ENCODE data around the gene FGF4.
A peak's percentile ranks its signal among the peaks of the same experiment; 100 is the strongest.

The FGF4 gene

DNA sequence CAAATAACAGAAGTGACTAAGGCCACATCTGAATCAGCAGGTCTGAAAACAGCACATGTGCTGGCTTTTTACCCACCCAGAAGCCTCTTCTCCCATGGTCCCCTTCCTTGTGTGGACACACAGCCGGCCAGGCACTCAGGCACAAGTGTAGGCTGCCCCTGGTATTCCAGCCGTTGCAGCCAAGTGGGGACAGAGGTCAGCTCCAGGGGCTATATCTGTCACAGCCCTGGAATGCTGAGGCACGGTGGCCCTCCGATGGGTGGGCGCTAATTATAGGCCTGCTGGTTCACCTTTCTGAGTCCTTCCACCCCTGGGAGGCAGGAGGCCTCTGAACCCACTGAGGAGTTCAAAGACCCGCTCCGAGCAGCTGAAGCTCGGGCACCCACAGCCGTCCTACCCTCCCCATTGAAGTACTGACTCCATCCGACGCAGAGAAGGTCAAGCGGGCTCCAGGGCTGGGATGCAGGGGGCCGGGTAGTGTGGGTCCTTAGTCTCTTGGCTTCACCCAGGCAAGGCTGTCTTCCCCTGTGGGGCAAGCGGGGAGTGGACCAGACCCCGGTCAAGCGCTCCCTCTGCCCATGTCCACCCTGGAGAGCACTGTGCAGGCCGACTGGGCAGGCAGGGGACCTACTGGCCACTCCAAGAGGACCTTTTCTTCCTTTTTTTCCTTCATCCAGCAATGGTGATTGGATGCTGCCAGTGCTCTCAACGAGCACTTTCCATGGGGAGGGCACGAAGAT, 29.8 kb upstream of the FGF4 start:
- no peak for DNase-seq

DNA sequence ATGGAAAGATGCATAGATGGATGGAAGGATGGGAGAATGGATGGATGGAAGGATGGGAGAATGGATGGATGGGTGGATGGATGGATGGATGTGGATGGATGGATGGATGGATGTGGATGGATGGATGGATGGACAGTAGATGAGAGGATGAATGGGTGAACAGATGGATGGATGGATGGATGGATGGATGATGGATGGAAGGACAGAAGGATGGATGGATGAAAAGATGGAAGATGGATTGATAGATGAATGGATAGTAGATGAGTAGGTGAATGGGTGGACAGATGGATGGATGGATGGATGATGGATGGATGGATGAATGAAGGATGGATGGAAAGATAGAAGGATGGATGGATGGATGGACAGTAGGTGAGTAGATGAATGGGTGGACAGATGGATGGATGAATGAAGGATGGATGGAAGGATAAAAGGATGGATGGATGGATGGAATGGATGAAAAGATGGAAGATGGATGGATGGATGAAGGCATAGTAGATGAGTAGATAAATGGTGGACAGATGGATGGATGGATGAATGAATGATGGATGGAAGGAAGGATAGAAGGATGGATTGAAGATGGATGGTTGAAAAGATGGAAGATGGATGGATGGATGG, 28.6 kb upstream of the FGF4 start:
- DNase-seq, result no peak

DNA sequence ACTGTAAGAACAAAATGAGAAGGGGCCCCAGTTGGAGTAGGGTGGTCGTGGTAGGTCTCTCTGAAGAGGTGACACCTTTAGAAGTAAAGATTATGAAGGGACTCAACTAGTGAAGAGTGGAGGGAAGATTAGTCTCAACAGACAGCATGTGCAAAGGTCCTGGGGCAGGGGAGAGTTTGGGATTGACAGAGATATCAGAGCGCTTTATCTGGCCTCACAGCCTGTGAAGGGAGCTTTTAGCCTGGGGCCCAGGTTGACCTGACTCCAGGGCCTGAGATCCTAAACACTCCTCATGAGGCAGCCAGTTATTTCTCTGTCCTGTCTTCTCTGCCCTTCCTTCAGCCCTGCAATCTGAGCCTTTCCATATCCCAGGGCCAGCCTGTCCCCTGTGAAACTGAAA, 27.9 kb upstream of the FGF4 start:
- DNase-seq, result no peak

DNA sequence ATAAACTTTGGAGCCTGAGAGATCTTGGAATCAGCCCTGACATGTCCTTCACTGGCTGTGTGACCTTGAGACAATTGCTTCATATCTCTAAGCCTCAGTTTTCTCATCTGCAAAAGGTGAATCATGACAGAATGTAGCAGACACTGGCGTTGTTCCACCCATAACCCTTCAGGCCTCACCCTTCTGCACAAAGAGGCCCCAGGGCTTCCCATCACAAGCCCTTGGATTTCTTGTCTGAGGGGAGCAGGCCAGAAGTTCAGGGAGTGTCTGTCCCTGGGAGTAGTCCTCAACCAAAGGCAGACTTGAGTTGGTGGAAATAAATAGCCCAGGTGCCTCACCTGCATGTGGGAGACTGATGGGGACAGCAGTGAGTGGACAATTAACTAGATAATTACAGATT, 27.4 kb upstream of the FGF4 start:
- no peak for DNase-seq

DNA sequence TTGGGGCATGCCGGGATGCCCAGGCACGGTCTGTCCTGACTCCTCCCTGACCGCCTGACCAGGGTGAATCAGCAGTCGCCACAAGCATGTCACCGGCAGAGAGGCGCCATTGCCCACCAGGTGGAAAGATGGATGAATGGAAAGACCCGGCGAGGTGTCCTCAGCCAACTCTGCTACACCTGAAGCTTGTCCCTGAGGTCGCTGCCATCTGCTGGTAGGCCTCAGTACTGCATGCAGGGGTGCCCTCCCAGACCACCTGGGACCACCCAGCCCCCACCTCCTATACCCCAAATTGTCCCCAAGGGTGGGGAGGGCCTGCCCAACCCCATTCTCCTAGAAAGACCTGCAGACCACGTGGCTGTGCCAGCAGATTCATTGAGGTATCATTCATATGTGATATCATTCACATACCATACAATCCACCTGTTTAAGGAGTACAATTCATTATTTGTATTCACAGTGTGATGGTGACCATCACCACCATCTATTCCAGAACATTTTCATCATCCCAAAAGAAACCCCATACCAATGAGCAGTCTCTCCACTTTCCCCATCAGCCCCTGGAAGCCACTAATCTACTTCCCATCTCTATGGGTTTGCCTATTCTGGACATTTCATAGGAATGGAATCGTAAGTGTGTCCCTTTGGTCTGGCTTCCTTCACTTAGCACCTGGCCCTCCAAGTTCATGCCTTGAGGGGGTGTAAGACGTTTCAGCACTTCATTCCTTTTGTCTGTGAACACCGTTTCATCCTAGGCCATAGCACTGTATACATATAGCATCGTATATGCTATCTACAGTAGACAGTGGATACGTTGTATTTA, 26.6 kb upstream of the FGF4 start:
- DNase-seq, result peak; percentile 46

DNA sequence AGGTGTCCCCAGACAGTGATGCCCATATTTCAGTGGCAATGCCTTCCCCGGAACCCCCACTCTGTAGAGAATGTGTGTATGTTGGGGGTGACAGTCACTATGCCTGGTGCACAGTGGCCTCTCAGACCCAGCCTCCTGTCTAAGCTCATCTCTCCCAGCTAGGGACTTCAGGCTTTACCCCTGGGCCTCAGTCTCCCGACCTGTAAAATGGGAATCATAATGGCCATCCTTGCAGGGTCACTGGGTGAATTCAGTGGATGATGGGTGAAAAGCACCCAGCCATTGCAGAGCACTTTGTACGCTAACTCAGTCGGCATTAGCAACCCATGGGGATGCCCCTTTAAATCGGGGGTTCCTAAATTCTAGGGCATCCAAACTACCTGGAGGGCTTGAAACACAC, 25.1 kb upstream of the FGF4 start:
- DNase-seq, result no peak

DNA sequence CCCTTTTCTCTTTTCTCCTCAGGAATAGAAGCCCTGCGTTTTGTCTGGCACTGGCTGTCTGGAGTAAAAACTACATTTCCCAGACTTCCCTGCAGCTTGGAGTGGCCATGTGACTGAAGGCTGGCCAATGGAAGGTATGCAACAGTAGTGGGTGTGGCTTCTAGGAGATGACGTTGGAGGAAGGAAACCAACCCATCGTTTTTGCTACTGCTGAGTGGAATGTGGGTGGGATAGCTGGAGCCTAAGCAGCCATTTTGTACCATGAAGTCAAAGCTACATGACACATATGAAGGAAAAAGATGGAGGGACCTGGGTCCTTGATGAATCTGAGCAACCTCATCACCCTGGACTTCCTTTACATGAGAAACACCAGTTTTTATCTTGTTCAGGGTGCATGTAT, 24.4 kb upstream of the FGF4 start:
- DNase-seq, result no peak

DNA sequence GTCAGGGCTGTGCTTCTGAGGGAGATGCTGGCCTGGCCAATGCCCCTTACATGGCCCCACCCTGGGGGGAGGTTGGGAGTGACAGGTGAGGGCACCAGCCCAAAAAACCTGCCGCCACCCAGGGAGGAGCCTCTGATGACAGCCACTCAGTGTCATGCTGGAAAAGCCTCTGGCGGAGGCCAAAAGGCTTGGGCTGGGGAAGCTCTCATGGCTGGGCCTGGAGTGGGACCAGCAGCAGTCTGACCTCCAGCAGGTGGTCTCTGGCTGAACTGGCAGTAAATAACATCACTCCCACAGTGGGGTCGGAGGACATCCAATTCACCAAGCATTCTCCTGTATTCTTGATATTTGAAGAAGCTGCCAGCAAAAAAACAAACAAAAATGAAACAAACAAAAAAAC, 24.0 kb upstream of the FGF4 start:
- no peak for DNase-seq

DNA sequence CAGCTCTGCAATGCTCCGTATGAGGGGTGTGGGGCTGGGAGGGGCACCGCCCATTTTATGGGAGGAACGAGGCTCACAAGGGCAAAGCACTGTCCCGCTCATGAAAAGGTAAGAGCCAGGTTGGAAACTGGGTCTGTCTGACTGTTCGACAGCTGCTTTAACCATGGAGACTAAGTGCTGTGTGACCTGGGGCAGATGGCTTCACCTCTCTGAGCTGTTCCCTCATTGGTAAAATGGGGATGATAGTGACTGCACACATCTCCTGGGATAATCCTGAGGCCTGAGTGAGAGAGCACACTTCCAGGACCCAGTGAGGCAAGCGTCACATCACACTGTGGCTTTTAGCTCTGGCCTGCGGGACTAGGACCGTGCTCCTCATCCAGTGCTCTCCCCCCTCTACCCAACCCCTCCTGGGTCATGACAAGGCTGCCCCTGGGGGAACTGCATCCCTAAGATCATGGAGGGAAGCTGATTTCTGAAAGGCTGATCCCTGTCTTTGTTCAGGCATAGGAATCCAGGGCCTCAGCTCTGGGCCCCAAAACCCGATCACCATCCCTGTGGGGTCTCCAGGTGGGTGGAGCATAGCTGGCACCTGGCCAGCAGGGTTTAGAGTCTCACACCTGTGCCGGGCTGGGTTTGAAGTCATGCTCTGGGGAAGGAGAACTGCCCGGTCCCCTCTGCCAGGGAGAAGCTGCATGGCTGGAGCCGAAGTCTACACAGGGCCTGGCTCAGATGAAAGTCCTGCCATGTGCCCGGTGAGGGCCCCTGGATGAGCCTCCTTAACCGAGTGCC, 22.8 kb upstream of the FGF4 start:
- no peak for DNase-seq

DNA sequence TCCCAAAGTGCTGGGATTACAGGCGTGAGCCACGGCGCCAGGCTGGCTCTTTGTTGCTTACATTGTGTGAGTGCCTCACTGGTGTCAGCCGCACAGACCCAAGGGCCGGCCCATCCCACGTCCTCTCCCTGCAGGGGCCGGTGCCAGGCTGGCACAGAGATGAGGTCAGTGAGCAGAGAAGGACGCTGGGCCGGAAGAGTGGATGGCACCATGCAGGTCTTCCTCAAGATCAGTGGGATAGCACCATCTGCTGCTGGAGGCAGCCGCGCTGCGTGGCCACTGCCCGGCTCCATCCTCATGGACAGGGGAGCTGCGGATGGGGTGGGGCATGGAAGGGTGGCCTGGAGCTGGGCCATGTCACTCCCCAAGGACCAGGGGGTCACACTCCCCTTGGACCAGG, 22.0 kb upstream of the FGF4 start:
- DNase-seq, result no peak

DNA sequence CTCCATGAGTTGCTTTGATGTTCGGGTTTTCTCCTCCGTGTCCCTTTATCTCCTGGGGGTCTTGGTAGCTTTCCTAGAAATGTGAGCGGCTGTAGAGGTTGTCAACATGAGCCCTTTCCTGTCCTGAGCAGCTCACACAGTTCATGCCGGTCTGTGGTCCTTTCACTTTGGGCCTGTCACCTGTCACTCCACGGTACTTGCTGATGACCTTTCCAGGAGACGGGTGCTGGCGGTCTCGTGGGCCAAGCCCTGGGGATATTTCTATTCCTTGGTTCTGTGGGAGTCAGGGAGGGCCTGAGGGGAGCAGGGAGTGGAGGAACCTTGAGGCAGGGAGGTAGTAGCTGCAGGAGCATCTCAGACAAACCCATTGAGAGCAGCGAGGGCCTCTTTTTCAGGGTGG, 20.9 kb upstream of the FGF4 start:
- no peak for DNase-seq

DNA sequence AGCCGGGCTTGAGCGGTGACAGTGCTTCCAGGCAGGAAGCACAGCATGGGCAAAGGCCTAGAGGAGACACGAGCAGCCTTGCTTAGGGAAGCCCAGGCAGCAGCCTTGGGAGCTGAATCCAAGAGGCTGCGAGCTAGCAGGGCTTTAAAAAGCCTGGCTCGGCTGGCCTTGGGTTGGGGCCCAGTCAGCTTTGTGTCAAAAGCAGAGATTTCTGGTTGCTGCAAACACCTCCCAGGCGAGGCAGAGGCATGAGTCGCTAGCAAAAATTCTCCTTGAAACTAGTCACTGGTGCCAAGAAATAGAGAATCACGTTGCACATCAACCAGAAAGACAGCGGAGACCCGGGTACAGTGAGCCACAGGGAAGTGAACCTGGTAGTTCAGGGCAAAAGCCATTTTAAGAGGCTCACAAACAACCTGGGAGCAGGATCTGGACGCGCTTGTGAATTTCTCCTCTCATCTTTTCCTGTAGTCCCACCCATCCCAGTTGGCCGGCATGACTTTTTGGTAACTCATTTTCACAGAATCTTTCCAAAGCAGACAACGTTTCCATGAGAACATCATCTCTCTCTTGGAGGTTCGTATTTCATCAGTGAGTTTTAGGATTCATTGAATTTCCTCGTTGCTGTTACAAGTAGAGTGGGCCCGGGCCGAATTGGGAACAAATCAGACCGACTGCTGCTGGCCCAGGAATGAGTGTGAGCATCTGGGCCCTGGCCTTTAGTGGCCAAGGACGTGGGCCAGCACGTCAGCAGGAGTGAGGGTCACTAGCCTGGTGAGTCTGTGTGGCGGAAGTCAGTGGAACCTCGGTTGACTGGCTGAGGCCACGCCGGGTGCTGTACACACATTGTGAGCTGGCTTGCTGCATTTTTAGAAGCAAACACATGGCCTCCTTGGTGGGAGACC, 16.4 kb upstream of the FGF4 start:
- no peak for DNase-seq

DNA sequence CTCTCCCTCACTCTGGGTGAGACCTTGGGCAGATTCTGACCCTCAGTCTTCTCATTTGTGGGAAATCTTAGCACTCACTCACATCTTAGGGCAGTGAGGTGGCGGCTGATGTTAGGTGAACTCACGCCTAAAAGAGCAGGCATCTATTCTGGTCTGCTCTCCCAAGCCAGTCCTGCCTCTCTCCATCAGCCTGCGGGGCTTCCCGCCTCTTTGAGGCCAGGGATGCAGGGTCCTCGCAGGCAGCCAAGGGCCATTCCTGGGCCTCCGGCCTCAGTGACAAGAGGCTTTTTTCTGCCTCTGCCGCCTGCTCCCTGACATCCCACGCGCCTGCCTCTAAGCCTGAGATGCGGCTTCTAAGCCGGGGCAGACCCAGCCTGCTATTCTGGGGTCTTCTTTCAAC, 13.8 kb upstream of the FGF4 start:
- DNase-seq, result no peak

DNA sequence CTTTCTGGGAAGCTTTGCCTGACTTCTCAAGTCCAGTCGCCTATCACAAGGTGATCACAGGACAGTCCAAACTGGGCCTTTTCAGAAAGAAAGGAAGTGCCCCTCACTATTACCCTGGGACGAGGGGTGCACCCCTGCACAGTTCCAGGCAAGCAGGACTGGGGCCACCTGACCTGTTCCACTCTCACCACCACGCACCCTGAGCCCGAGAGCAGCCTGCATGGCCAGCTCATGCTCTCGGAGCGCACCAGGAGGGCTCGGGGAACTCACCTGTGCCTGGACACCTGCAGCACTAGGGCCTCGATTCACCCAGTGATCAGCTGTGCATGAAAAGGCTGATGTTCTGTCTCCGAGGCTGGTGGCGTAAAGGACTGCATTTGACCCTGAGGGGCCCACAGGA, 12.8 kb upstream of the FGF4 start:
- no peak for DNase-seq

DNA sequence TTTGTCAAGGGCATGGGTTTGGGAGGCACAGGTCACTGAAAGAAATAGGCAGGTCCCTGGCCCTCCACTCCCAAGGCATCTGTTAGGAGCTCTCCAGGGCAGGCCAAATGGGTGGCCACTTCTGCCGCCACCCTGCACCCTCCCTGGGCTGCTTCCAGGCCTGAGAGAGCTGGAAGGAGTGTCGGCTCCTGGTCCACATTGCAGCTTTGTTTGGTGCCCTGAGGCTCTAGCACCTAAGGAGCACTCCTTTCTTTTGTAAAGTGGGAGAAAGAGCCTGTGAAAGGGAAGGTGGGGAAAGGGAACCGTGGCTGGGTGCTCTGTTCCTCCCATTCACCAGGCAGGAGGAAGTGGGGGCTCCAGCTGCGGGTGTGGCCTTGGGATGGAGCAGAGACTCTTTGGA, 12.3 kb upstream of the FGF4 start:
- DNase-seq, result no peak

DNA sequence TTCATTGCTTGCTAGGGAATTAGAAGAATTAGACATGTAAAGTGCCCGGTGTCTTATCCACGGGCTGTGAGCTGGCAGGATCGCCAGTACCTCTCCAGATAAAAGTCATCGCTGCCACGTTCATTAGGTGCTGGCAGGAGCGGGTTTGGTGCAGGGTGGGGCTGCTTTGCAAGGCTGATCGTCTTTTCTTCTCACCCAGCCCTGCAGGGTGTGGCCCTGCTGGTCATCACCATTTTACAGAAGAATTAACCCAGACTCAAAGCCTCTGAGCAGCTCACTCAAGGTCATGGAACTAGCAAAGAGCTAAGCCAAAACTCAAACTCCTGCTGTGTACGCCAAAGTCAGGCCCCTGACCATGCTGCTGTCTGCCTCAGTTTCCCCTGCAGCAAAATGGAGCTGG, 6.1 kb upstream of the FGF4 start:
- DNase-seq, result no peak

DNA sequence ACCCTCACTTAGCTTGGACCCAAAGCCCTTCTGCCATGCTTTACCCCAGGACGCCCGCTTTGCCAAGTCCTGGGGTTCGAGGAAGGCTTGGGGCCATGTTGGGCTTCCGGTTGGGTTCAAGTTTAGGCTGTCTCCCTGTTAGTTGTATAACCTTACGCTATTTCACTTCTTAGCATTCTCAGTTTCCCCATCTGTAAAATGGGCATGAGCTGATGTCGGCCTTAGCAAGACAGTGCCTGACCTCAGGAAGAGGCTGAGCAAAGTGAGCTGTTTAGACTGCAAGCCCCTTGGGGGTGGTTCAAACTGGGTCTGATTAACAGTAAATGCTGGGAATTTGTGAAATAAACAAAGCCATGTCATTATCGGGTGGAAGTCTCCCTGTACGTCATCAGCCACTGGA, 3.2 kb upstream of the FGF4 start:
- no peak for DNase-seq

DNA sequence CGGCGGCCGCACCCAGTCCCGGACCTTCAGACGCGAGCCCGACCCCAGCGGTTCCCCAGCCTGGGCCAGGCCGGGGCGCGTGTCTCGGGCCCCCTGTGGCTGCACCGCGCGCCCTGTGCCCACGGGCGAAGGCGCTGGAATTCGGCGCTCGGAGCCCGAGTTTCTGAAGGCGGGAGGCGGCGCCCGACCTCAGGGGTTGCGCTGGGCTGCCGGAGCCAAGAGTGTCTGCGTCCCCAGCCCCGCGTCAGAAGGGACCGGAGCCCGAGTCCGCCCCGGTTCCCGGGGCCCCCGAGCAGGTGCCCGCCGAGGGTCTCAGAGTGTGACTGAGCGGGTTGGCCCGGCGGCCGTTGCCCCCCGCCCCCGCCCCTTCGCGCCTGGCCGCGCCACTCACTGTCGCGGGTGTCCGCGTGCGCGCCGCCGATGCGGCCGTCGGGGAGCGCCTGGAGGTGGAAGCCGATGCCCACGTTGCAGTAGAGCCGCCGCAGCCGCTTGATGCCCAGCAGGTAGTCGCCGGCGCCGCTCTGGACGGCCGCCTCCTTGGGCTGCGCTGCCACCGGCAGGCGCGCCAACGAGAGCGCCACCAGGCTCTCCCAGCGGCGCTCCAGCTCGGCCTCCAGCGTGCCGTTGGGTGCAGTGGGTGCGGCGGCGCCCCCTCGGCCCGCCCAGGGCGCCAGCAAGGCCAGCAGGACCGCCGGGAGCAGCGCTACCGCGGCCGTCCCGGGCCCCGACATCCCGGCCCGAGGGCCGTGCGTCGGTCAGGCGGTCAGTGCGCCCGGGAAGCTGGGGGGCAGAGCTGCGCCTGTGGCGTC, 583 bp downstream of the FGF4 start:
- DNase-seq, result no peak

DNA sequence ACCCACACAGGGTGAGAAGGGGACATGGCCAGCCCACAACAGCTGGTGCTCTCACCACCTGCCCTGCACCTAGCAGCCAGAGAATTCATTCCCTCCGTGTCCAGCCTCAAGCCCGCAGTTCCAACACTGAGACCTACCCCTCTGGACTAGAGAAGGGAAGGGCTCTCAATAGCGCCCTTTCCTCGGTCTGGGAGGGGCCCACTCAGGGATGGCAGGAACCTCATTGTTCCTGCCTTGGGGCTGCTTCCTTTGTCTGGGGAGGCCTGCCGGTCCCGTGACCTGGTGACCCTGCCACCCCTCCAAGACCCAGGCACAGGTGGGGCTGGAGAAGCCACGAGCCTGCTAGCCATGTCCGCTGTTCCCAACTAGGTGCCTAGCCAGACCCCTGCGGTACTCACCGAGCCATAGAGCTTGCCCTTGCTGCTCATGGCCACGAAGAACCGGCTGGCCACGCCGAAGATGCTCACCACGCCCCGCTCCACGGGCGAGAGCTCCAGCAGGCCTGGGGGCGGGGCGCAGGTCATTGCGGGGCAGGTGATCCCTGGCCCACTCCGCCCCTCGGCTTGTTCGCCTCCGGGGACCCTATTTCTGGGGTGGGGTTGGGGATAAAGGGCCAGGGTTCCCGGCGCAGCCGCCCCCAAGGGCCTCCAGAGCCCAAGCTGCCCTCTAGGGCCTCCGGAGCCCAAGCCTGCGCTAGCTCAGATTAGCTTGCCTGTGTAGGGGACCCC, 1.4 kb downstream of the FGF4 start:
- DNase-seq, result no peak

DNA sequence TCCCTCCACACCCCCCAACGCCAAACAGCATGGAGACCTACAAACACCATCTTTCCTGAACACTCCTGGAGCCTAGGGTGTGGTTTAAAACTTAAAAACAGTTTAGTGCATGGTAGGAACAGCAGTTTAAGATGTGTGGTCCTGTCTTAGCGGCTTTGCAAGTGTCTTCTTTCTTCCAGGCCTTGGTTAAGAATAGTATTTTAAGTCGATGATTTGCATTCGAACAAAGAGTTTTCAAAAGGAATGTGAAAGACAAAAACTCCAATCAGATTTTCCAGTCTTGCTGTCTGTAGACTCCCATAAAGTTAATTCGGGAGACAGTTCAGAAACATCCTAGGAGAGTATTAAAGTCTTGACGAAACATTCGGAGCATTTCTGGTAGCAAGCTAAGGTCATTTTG, 3.7 kb downstream of the FGF4 start:
- no peak for DNase-seq

DNA sequence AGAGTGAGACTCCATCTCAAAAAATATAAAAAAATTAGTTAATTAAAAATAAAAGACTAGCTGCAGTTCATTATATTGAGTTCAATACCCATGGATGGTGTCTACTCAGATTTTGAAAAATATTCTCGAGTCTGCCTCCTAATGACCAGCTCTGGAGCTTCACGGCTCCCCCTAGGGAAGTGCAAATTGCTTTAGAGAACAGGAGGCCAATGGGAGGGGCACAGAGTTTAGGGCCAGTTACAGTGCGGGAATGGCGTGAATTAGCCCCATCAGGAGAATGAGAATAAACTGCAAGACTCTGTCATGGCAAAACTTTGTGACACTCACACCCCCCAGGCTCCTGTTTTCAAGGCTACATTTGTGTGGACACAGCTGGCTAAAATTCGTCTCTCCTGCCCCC, 4.6 kb downstream of the FGF4 start:
- no peak for DNase-seq

Measured in NCI-H146 (cell line).